NCI-H1092 (cell line): ENCODE measurements around the gene PLAC8L1.

Experiments used
- DNase-seq: peaks from one replicate; lab custom pipeline; 2025; lab: John Stamatoyannopoulos, UW

PLAC8L1 gene

DNA sequence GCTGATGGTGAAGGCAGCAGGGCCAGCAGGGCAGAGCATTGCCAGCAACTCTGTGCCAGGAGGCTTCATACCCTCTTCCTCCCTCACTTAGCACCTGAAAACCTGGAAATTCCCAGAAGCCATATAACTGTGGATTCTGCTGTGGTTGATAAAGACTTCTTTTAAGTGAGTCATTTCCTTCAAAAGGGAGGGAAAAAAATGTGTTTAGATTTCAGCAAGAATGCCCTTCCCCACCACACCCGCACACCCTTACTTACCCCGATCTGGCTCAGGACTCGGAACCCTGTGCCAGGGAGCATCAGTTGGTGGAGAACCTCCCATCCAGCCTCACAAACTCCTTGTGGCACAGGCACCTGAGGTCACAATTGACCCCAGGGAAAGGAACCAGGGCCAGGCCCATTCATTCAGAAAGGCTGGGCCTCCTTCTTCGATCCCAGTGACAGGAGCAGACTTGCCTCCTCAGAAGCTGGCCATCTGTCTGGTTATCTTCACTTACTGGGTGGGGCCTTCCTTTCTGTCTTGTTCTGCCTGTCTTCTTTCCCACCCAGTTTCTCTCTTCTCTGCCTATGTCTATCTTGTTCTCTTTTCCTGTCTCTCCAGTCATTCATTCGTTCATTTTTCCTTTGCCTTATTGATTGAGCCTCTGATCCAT is 62.6 kb downstream of the PLAC8L1 start:
- no peak for DNase-seq

DNA sequence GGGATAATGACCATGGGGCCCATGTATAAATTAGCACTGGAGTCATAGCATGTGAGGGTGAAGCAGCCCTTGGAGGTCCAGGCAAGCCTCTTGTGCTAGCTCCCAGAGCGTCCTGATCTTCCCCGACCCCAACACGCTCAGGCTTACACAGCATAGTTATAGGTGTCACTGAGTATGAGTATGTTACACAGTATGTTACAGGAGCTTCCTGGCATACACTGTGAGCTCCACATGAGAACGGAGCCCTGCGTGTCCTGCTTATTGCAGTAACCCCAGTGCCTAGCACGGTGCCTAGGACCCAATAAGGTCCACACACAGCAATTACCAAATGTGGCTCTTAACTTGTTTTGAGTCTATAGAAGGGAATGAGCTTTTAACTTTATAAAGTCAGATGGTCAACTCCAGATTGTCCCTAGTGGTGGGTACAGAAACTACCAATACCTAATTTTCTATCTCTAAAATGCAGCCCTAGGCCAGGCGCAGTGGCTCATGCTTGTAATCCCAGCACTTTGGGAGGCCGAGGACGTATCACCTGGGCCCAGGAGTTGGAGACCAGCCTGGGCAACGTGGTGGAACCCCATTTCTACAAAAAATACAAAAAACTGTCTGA is 64.1 kb downstream of the PLAC8L1 start:
- DNase-seq: no peak

DNA sequence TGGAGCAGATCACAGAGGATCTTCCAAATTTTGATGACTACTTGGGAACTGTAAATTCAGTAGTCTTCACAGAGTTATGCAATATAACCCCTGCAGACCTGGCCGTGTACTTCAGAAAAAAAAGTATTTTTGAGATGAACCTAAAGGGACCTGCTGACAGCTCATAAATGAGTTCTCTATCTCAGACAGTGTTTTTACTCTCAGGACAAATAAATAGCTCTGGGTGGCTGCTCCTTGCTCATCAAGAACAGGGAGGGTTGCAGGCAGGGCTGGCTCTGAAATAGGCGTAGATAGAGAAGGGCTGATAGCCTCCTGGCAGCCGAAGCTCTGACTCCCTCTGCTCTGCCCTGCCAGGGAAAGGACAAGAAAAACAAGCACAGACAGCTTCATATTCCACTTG is 64.8 kb downstream of the PLAC8L1 start:
- DNase-seq: no peak

DNA sequence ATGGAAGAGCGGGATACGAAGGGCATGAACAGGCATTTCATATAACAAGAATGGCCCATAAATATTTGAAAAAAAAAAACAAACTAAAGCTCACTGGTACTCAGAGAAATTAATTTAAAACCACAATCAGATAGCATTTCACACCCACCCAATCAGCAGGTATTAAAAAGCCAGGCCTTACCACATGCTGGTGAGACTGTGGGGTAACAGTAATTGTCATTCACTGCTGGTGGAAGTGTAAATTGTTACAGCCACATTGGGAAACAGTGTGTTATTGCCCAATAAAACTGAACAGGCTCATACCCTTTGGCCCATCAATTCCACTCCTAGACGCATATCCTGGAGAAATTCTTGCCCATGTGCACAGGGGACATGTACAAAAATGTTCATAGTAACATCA is 66.0 kb downstream of the PLAC8L1 start:
- DNase-seq: no peak

DNA sequence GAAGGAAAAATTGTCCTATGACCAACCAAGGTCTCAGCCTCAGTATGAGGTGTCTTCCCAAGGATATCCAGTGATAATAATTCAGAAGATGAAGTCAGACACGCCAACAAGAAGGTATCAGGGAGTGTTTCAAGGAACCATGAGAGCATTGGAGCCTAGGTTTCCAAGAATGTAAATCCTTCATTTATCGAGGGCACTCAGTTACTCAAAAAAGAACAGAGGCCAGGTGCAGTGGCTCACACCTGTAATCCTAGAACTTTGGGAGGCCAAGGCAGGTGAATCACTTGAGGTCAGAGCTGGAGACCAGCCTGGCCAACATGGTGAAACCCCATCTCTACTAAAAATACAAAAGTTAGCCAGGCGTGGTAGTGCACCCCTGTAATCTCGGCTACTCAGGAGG is 70.8 kb downstream of the PLAC8L1 start:
- DNase-seq: no peak
